ENCODE data around the gene RPTOR. TPM values are rescaled to one million over a fixed set of nuclear protein-coding genes. Genes with fewer than 3 reads are reported as not detected.

RPTOR gene
- total RNA-seq, 4 donors from 2014 or later, result 19.0 to 48.3 (median 27.3) TPM

DNA sequence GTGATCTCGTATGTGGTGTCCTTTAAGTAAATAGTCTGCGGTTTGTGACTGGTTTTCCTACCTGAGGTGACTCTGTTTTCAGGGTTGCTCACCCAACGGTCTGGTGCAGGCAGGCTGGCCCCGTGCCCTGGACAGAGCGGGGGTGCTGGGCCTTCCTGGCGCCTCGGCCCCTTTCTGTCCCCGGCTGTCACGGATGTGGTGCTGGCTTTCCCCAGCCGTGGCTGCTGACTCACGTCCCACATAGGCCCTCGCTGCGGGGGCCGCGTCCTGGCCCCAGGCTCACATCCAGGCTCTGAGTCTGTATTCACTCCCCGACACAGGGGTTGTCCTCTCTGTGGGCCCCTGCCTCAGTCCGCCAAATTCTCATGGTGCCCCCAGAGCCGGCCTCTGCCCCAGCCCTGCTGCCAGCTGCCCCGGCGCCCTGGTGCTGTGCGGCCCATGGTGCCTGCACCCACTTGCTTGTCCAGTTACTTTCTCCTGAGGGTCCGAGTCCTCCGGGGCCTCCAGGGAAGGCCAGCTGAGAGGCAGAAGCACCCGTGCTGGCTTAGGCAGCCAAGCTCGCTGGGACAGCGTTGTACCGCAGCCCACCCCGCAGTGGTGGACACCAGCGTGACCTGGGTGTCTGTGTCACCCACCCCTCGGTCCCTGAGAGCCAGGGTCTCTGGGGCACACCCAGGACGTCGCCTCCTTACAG is 452.9 kb downstream of the RPTOR start:
- DNase-seq, result no peak
- no peak overlapping the region for H3K4me3 ChIP-seq
- intact Hi-C loops (cut with DNase I; ENCODE audit: low total_unique reads), result no loop called here
- no peaks in the 10 kb centered on the region for H3K27me3 ChIP-seq
- H3K9me3 ChIP-seq, result no peaks in the 10 kb centered on the region
- TF ChIP-seq, protein P1, sequence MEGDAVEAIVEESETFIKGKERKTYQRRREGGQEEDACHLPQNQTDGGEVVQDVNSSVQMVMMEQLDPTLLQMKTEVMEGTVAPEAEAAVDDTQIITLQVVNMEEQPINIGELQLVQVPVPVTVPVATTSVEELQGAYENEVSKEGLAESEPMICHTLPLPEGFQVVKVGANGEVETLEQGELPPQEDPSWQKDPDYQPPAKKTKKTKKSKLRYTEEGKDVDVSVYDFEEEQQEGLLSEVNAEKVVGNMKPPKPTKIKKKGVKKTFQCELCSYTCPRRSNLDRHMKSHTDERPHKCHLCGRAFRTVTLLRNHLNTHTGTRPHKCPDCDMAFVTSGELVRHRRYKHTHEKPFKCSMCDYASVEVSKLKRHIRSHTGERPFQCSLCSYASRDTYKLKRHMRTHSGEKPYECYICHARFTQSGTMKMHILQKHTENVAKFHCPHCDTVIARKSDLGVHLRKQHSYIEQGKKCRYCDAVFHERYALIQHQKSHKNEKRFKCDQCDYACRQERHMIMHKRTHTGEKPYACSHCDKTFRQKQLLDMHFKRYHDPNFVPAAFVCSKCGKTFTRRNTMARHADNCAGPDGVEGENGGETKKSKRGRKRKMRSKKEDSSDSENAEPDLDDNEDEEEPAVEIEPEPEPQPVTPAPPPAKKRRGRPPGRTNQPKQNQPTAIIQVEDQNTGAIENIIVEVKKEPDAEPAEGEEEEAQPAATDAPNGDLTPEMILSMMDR (IDR thresholded peaks at IDR 0.05), result no peak
- H3K36me3 ChIP-seq, result no peaks in the 10 kb centered on the region
- no peak overlapping the region for H3K27ac ChIP-seq
- peaks cover 0 to 6% of the 10 kb centered on the region in 2 donors for H3K4me1 ChIP-seq

DNA sequence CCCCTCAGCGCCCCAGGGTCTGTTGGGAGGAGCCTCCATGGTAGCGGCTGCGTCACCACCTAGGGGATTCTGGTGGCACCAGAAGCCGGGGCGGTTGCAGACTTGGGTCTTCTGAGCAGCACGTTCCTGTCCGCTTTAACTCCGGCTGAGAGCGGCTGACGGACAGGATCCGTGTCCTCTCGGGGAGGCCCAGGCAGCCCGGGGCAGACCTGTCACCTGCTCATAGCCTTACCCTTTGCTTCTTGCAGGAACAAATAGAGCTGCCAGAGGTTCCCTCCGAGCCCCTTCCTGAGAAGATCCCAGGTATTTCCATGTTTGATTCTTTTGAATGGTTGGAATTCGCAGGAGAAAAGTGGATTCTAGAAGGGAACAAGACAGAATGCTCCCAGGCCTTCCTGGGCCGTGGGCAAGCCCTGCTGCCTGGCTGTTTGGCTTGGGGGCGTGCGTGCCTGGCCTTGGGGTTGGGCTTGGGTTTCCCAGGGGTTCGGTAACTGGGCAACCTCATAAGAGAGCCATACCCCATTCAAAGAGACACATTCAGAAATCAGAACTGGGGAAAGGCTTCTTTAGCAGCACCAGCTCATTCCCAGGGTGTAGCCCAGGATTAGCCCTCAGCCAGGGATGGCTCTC is 453.6 kb downstream of the RPTOR start:
- intact Hi-C loops (cut with DNase I; ENCODE audit: low total_unique reads), result no loop called here
- H3K27me3 ChIP-seq, result no peaks in the 10 kb centered on the region
- no peak for DNase-seq
- no peak overlapping the region for H3K27ac ChIP-seq
- H3K9me3 ChIP-seq, result no peaks in the 10 kb centered on the region
- H3K36me3 ChIP-seq, result no peaks in the 10 kb centered on the region
- H3K4me3 ChIP-seq, result no peak overlapping the region
- TF ChIP-seq POLR2A (IDR thresholded peaks at IDR 0.05), result no peak
- TF ChIP-seq, protein P1 (IDR thresholded peaks at IDR 0.05), result no peak
- peaks cover 3 to 8% of the 10 kb centered on the region in 2 donors for H3K4me1 ChIP-seq

DNA sequence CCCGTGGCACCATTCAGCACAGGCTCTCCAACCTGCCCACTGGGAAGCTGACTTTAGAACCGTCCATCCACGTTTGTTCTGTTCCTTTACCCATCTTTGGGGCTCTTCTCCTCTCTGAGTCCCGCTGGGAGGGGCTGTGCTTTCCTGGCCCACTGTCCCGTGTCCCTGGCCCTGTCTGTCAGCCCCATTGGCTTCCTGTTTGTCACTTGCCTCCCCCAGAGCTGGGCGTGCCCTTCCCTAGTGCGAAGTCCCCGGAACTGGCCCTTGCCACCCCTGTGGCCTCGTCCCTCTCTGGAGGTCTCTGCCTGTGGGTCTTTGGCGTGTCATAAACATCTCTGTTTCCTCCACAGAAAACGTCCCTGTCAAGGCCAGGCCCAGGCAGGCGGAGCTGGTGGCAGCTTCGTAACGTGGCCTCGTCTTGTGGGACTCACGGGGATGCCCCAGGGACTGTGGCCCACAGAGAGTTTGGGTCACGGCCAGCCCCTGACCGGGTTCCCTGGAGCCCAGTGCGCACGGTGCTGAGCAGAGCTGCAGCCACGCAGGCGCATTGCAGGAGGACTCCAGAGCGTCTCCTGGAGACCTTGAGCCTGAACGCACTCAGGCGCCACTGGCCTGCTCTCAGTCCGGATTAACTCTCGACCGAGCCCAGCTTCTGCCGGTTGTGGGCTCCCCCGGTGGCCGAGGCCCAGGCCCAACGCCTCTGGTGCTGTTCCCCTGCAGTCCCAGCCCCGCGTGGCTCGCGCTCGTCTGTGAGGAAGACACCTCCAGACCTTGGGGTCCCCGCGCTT is 454.3 kb downstream of the RPTOR start:
- intact Hi-C loops (cut with DNase I; ENCODE audit: low total_unique reads), result no loop called here
- no peak for DNase-seq
- TF ChIP-seq POLR2A (IDR thresholded peaks at IDR 0.05), result no peak
- TF ChIP-seq, protein P1 (IDR thresholded peaks at IDR 0.05), result no peak

DNA sequence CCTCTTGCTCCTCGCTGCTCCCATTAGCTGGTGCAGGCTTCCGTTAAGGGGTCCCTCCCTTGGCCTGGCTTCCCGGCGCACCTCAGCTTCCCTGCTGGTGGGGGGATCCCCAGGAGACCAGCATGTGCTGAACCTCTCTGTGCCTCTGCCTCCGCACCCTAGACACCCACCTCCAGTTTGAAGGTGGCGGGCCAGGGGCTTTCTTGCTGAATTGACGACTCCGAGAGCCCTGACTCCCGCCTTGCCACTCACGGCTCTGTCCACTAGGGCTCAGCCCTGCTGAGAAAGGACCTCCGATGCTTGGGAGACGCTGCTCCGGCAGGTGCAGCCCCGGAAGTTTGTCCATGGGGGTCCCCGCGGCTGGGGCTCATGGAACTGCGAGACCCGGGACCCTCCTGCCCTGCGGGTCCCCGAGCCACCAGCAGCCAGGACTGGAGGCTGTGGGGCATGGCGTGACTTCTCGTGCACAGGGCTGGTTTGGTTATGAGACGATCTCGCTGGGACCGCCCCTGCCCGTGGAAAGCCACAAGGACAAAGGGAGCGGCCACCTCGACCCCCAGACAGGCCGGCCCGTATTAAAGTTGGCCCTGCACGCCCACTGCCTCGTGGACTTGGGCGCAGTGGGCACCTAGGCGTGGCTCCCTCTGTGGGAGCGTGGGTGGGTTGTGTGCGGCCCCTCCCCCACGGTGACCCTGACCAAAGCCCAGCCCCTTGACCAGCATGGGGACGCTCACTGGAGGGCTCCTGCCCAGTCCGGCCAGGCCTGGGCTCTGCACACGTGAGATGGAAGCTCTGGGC is 455.1 kb downstream of the RPTOR start:
- H3K4me1 ChIP-seq, result peaks cover 8 to 14% of the 10 kb centered on the region in 2 donors
- no peak overlapping the region for H3K27ac ChIP-seq
- no peaks in the 10 kb centered on the region for H3K36me3 ChIP-seq
- peaks cover 0 to 13% of the 10 kb centered on the region in 2 donors for H3K27me3 ChIP-seq
- no peaks in the 10 kb centered on the region for H3K9me3 ChIP-seq
- H3K4me3 ChIP-seq, result no peak overlapping the region
- intact Hi-C loops (cut with DNase I; ENCODE audit: low total_unique reads), result no loop called here
- TF ChIP-seq POLR2A (IDR thresholded peaks at IDR 0.05), result no peak
- TF ChIP-seq, protein P1 (IDR thresholded peaks at IDR 0.05), result no peak
- DNase-seq, result no peak

More for the DNA sequence above, 454.3 kb downstream of the RPTOR start:
- no peak overlapping the region for H3K4me3 ChIP-seq
- H3K36me3 ChIP-seq, result no peaks in the 10 kb centered on the region
- no peak overlapping the region for H3K27ac ChIP-seq
- H3K9me3 ChIP-seq, result no peaks in the 10 kb centered on the region
- H3K27me3 ChIP-seq, result peaks cover 0 to 5% of the 10 kb centered on the region in 2 donors
- peaks cover 7 to 8% of the 10 kb centered on the region in 2 donors for H3K4me1 ChIP-seq
